NCI-H187 (cell line): ENCODE results near the gene FIG4.
"Not testable (repeated sequence)": the region's sequence is repeated elsewhere in the genome, so short reads cannot be mapped to it uniquely, and the experiment has no call there.

ENCODE experiments used
- DNase-seq, 2 experiments: peaks; one replicate each; lab custom pipeline; 2025; lab: John Stamatoyannopoulos, UW

FIG4 gene

GRCh38 chr6:109760208-109760607 is 69.1 kb downstream of the FIG4 start:
- DNase-seq = no peak

- DNase-seq = no peak
These were observed 71.1 kb downstream of the FIG4 start for GRCh38 chr6:109762166-109762565.

- DNase-seq = no peak
These were observed 71.8 kb downstream of the FIG4 start for GRCh38 chr6:109762769-109763441.

- DNase-seq = no peak
These were observed 75.1 kb downstream of the FIG4 start for GRCh38 chr6:109766167-109766566.

- DNase-seq = no peak
These were observed 76.9 kb downstream of the FIG4 start for GRCh38 chr6:109767961-109768360.

- no peak for DNase-seq
These were observed 77.4 kb downstream of the FIG4 start for GRCh38 chr6:109768485-109768884.

- DNase-seq = no peak
These were observed 78.1 kb downstream of the FIG4 start for GRCh38 chr6:109769213-109769612.

GRCh38 chr6:109770047-109770446 is 79.0 kb downstream of the FIG4 start:
- no peak for DNase-seq

- DNase-seq = no peak
These were observed 79.7 kb downstream of the FIG4 start for GRCh38 chr6:109770779-109771178.

GRCh38 chr6:109771939-109772755 is 81.1 kb downstream of the FIG4 start:
- DNase-seq = not testable (repeated sequence)

GRCh38 chr6:109772883-109773431 is 81.9 kb downstream of the FIG4 start:
- no peak for DNase-seq

GRCh38 chr6:109781001-109781400 is 89.9 kb downstream of the FIG4 start:
- DNase-seq = no peak

- no peak for DNase-seq
These were observed 91.4 kb downstream of the FIG4 start for GRCh38 chr6:109782491-109782999.

GRCh38 chr6:109783250-109783986 is 92.3 kb downstream of the FIG4 start:
- DNase-seq = no peak

GRCh38 chr6:109787312-109787711 is 96.2 kb downstream of the FIG4 start:
- no peak for DNase-seq

- DNase-seq = no peak
These were observed 97.6 kb downstream of the FIG4 start for GRCh38 chr6:109788687-109789086.

GRCh38 chr6:109790131-109790530 is 99.0 kb downstream of the FIG4 start:
- DNase-seq = no peak

- no peak for DNase-seq
These were observed 100.2 kb downstream of the FIG4 start for GRCh38 chr6:109791301-109791700.

- DNase-seq = no peak
These were observed 101.9 kb downstream of the FIG4 start for GRCh38 chr6:109793021-109793420.

- DNase-seq = no peak
These were observed 102.7 kb downstream of the FIG4 start for GRCh38 chr6:109793792-109794191.

GRCh38 chr6:109794201-109794923 is 103.3 kb downstream of the FIG4 start:
- DNase-seq = no peak
